ENCODE results near the gene DAPK2.

The DAPK2 gene

DNA sequence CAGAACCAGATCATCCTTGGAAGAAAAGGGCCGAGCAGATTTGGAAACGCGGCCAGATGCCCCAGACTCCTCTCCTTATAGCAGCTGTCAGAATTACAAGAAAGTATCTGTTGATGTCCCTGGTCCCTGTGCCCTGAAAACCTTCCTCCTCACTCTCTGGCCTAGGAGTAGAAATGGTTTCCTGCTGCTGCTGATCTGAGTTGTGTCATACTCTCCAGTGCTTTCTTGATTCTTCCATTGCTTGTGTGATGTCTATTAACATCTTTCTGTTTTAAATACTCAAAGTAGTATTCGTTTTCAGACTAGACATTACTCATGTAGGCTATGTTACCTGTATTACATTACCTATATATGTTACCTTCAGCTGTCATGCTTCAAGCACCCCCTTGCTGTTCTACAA is 185.7 kb downstream of the DAPK2 start:
- H3K27ac ChIP-seq = no peak overlapping the region
- TF ChIP-seq, protein P1, sequence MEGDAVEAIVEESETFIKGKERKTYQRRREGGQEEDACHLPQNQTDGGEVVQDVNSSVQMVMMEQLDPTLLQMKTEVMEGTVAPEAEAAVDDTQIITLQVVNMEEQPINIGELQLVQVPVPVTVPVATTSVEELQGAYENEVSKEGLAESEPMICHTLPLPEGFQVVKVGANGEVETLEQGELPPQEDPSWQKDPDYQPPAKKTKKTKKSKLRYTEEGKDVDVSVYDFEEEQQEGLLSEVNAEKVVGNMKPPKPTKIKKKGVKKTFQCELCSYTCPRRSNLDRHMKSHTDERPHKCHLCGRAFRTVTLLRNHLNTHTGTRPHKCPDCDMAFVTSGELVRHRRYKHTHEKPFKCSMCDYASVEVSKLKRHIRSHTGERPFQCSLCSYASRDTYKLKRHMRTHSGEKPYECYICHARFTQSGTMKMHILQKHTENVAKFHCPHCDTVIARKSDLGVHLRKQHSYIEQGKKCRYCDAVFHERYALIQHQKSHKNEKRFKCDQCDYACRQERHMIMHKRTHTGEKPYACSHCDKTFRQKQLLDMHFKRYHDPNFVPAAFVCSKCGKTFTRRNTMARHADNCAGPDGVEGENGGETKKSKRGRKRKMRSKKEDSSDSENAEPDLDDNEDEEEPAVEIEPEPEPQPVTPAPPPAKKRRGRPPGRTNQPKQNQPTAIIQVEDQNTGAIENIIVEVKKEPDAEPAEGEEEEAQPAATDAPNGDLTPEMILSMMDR (IDR thresholded peaks at IDR 0.05) = no peak
- no peak for TF ChIP-seq ZFX (IDR thresholded peaks at IDR 0.05; ENCODE audit: borderline replicate concordance)

DNA sequence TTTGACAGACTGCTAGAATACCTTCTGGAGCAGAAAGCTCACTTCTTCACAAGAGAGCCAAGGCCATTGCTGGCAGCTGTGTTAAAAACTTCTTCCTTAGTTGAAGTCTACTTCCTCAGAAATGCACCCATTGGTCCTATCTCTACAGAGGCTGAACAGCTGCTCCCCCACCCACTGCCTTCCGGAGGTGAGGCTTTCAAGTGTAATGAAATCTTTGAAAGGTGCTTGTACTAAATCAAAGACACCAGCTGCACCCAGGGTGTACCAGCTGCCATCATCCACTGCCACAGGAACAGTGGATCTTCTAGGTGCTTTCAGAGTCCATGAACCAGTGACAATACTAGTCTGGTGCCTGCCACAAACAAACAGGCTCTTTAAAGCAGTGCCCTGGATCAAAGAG is 186.1 kb downstream of the DAPK2 start:
- no peak overlapping the region for H3K27ac ChIP-seq
- TF ChIP-seq, protein P1 (IDR thresholded peaks at IDR 0.05) = no peak
- TF ChIP-seq ZFX (IDR thresholded peaks at IDR 0.05; ENCODE audit: borderline replicate concordance) = no peak

DNA sequence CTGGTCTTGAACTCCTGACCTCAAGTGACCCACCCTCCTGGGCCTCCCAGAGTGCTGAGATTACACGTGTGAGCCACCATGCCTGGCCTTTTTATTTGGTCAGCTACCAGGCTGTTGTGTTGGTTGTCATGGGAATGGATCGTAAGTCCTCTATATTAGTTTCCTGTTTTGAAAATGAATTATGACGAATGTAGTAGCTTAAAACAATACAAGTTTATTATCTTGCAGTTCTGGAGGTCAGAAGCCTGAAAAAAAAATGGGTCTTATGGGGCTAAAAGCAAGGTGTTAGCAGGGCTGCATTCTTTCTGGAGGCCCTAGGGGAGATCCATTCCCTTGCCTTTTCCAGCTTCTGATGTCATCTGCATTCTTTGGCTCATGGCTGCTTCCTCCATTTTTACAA is 187.4 kb downstream of the DAPK2 start:
- TF ChIP-seq ZFX (IDR thresholded peaks at IDR 0.05; ENCODE audit: borderline replicate concordance) = no peak
- TF ChIP-seq, protein P1 (IDR thresholded peaks at IDR 0.05) = no peak
- H3K27ac ChIP-seq = no peak overlapping the region

DNA sequence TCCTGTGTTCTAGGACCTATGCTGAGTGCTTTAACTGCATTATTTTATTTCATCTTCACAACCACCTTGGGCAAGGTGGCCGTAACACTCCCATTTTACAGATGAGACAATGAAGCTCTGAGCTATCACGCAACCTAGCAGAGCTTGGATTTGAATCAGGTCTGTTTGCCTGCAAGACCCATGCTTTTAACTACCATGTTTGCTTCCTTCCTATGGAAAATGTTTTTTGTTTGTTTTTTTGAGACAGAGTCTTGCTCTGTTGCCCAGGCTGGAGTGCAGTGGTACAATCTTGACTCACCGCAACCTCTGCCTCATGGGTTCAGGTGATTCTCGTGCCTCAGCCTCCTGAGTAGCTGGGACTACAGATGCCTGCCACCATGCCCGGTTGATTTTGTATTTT is 187.8 kb downstream of the DAPK2 start:
- no peak overlapping the region for H3K27ac ChIP-seq
- TF ChIP-seq, protein P1 (IDR thresholded peaks at IDR 0.05) = no peak
- TF ChIP-seq ZFX (IDR thresholded peaks at IDR 0.05; ENCODE audit: borderline replicate concordance) = no peak

- H3K27ac ChIP-seq = no peak overlapping the region
- TF ChIP-seq ZFX (IDR thresholded peaks at IDR 0.05; ENCODE audit: borderline replicate concordance) = no peak
- TF ChIP-seq, protein P1 (IDR thresholded peaks at IDR 0.05) = no peak
Measured at GRCh38 chr15:63857461-63857856, 188.8 kb downstream of the DAPK2 start.

Data from 22Rv1 (cell line).